OCI-LY7 (cell line): ENCODE measurements around the gene CHAMP1. TPM values are rescaled to one million over a fixed set of nuclear protein-coding genes. Genes with fewer than 3 reads are reported as not detected.

Experiments
- BruUV-seq: library from RNA; stranded (reverse); fragments of 400-500 nt; replicated peaks from 2 replicates; lab custom pipeline; 2021; lab: Mats Ljungman, UMichigan
- CTCF ChIA-PET: fragments of 300-600 bp; sonication (Branson Sonifier 250); formaldehyde crosslinking; loops from one replicate; lab custom pipeline; 2022; ENCODE audit warnings: antibody characterized with exemption; ENCODE audit not compliant: unreplicated experiment; lab: Charles Lee
- POLR2A ChIA-PET: fragments of 300-600 bp; sonication (Branson Sonifier 250); formaldehyde crosslinking; loops from one replicate; lab custom pipeline; 2022; ENCODE audit warnings: antibody characterized with exemption; lab: Charles Lee
- DNase-seq: peaks from one replicate; pipeline ENCODE4 v3.0.0-alpha.2; 2015; ENCODE audit warnings: low spot score
- H2AFZ ChIP-seq: fragments of 200-600 bp; sonication (generic), shearing (Covaris generic); 2 replicates; pipeline ENCODE4 v1.6.1; 2014; ENCODE audit warnings: mild to moderate bottlenecking, antibody characterized with exemption, low read length, moderate library complexity
- H3K27ac ChIP-seq: fragments of 200-600 bp; sonication (generic); 2 replicates; pipeline ENCODE4 v1.5.1; 2014; ENCODE audit warnings: mixed run types, low read depth, mild to moderate bottlenecking, moderate library complexity, low read length, inconsistent platforms; ENCODE audit not compliant: poor library complexity, severe bottlenecking
- H3K36me3 ChIP-seq: fragments of 200-600 bp; sonication (generic); 2 replicates; pipeline ENCODE4 v1.6.1; 2014; ENCODE audit warnings: mild to moderate bottlenecking, antibody characterized with exemption, low read length, moderate library complexity, mixed read lengths; ENCODE audit not compliant: insufficient read depth
- H3K4me1 ChIP-seq: fragments of 200-600 bp; sonication (generic); 2 replicates; pipeline ENCODE4 v1.5.1; 2014; ENCODE audit warnings: mild to moderate bottlenecking, low read length; ENCODE audit not compliant: insufficient read depth, poor library complexity, severe bottlenecking
- H3K4me2 ChIP-seq: fragments of 200-600 bp; sonication (generic); 2 replicates; pipeline ENCODE4 v1.6.1; 2014; ENCODE audit warnings: mild to moderate bottlenecking, low read length
- H3K4me3 ChIP-seq: fragments of 200-600 bp; sonication (generic); 2 replicates; pipeline ENCODE4 v1.5.1; 2014; ENCODE audit warnings: mild to moderate bottlenecking, low read depth, low read length; ENCODE audit not compliant: poor library complexity, severe bottlenecking
- H3K79me2 ChIP-seq: fragments of 200-600 bp; sonication (generic); 2 replicates; pipeline ENCODE4 v1.6.1; 2016; ENCODE audit warnings: low read depth, mild to moderate bottlenecking, low read length, moderate library complexity, mixed read lengths; ENCODE audit not compliant: insufficient read depth
- H3K9me2 ChIP-seq: fragments of 200-600 bp; sonication (generic); 2 replicates; pipeline ENCODE4 v1.6.1; 2016; ENCODE audit warnings: mild to moderate bottlenecking, low read length, mixed read lengths; ENCODE audit not compliant: insufficient read depth
- H3K9me3 ChIP-seq: fragments of 200-600 bp; sonication (generic); 2 replicates; pipeline ENCODE4 v1.6.1; 2014; ENCODE audit warnings: mild to moderate bottlenecking, mixed run types, low read length, mixed read lengths
- H4K20me1 ChIP-seq: fragments of 200-600 bp; sonication (generic); 2 replicates; pipeline ENCODE4 v1.6.1; 2014; ENCODE audit warnings: mild to moderate bottlenecking, antibody characterized with exemption, low read length, moderate library complexity, mixed read lengths; ENCODE audit not compliant: insufficient read depth
- EZH2phosphoT487 ChIP-seq: fragments of 200-600 bp; sonication (generic); IDR thresholded peaks from 2 replicates; pipeline ENCODE4 v1.6.1; 2018; ENCODE audit warnings: low read depth, borderline replicate concordance, mild to moderate bottlenecking, mixed run types, antibody characterized with exemption, low read length, moderate library complexity, mixed read lengths
- intact Hi-C: fragments of 100-400 bp; cut with micrococcal nuclease; formaldehyde crosslinking; loops from one replicate; pipeline ENCODE4 v1.10.0; 2022; ENCODE audit not compliant: unreplicated experiment
- total RNA-seq, 2 experiments: library from RNA; depleted of rRNA in 1 of 2; stranded (reverse); fragments of >200 nt in 1 of 2; shearing (Covaris generic) in 1 of 2; gene quantifications; 2 replicates each; pipeline ENCODE4 v1.2.3, GENCODE V29; 2014 to 2022
- TF ChIP-seq, protein P1 (sequence below): fragments of 200-600 bp; sonication (generic); conservative IDR thresholded peaks from 2 replicates; pipeline ENCODE4 v1.5.1; 2014; ENCODE audit warnings: mild to moderate bottlenecking, antibody characterized with exemption, low read length, moderate library complexity, mixed read lengths

The CHAMP1 gene
- total RNA-seq, 2 experiments from 2014 or later, result 13.6 to 37.9 TPM

DNA sequence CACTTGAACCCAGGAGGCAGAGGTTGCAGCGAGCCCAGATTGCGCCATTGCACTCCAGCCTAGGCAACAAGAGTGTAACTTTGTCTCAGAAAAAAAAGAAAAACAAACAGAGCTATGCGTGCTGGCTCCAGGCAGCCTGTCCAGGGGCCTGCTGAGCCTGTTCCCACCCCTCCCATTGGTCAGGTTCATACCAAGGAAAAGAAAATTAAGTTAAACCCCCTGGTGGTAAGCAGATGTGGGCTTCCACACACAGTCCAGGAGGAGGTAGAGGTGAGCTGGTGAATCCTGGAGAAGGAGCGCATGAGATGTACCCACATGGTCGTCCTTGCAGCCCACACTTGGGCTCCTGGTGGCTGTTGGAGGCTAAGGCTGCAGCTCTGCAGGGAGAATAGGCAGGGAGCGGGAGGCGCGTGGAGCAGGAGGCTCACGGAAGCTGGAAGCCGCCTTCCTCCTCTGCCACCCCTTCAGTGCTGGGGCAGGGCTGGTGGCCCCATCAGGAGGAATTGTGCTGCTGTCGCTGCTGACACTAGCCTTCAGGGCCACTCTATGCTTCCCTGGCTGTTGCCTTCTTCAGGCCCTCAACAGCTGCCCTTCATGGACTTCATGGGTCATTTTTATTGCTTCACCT, 10.5 kb upstream of the CHAMP1 start:
- Histone ChIP-seq H3K9me3 (no peaks in the 10 kb centered on the region), H3K9me2 (no peaks in the 10 kb centered on the region), H3K27ac (no peak overlapping the region), H3K4me3 (no peak overlapping the region), H3K36me3 (peaks cover 40% of the 10 kb centered on the region), H3K79me2 (no peaks in the 10 kb centered on the region), H3K4me1 (no peaks in the 10 kb centered on the region), H4K20me1 (no peaks in the 10 kb centered on the region), H2AFZ (no peak overlapping the region), H3K4me2 (no peak overlapping the region)
- intact Hi-C loops, result no loop called here
- CTCF ChIA-PET, result no interaction called here
- DNase-seq, result no peak
- TF ChIP-seq EZH2phosphoT487, result no peak
- TF ChIP-seq, protein P1, sequence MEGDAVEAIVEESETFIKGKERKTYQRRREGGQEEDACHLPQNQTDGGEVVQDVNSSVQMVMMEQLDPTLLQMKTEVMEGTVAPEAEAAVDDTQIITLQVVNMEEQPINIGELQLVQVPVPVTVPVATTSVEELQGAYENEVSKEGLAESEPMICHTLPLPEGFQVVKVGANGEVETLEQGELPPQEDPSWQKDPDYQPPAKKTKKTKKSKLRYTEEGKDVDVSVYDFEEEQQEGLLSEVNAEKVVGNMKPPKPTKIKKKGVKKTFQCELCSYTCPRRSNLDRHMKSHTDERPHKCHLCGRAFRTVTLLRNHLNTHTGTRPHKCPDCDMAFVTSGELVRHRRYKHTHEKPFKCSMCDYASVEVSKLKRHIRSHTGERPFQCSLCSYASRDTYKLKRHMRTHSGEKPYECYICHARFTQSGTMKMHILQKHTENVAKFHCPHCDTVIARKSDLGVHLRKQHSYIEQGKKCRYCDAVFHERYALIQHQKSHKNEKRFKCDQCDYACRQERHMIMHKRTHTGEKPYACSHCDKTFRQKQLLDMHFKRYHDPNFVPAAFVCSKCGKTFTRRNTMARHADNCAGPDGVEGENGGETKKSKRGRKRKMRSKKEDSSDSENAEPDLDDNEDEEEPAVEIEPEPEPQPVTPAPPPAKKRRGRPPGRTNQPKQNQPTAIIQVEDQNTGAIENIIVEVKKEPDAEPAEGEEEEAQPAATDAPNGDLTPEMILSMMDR, result no peak
- POLR2A ChIA-PET, result no interaction called here
- no TSS peak for BruUV-seq

DNA sequence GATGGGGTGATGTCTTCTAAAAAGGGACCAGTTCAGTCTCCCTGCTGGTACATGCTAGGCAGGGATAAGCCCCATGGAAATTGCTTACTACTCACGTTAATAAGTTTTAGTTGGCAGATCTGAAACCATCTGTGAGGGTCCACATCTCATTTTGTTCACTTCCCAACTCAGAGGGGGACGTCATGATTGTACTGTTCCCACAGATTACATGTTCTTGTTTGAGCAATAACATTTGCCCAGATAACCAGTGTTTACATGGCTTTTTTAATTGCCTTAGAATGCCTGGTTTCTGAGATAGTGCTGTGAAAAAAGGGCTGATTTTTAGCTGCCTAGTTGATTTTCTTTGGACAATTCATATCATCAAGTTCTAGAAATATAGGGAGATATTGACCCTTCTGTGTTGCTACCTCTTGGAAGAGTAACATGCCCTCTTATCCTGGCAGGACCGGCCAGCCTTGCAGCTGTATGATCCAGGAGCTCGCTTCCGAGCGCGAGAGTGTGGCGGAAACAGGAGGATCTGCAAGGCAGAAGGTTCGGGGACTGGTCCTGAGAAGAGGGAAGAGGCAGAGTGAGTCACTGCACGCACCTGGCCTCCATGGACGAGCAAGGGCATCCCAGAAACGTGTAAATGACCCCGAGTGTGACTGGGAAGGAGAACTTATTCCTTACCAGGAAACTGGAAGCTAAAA, 9.8 kb upstream of the CHAMP1 start:
- DNase-seq, result no peak
- Histone ChIP-seq H3K9me3 (no peaks in the 10 kb centered on the region), H3K36me3 (peaks cover 33% of the 10 kb centered on the region), H4K20me1 (no peaks in the 10 kb centered on the region), H3K27ac (no peak overlapping the region), H3K9me2 (no peaks in the 10 kb centered on the region), H3K4me3 (no peak overlapping the region), H2AFZ (no peak overlapping the region), H3K79me2 (no peaks in the 10 kb centered on the region), H3K4me2 (no peak overlapping the region), H3K4me1 (no peaks in the 10 kb centered on the region)
- POLR2A ChIA-PET, result no interaction called here
- BruUV-seq, result no TSS peak
- intact Hi-C loops, result no loop called here
- TF ChIP-seq EZH2phosphoT487, result no peak
- TF ChIP-seq, protein P1, result no peak
- CTCF ChIA-PET, result no interaction called here

DNA sequence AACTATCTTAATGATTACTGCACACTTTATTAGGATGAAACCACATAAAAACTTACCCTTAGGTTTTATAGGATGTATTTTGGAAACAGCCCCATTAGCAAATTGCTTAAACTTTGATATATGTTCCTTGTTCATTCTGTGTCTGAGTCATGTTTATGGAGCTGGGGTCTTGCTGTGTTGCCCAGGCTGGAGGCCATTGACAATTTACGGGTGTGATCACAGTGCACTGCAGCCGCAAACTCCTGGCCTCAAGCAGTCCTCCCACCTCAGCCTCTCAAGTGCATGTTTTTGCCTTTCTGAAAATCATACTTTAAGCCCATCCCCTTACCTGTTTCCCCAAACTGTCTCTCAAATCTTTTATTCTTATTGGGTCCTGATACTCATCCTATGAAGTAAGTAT, 5.2 kb upstream of the CHAMP1 start:
- H3K9me3 ChIP-seq, result no peaks in the 10 kb centered on the region
- no peak overlapping the region for H3K4me2 ChIP-seq
- CTCF ChIA-PET, result no interaction called here
- H3K4me3 ChIP-seq, result no peak overlapping the region
- H3K4me1 ChIP-seq, result peaks cover 16% of the 10 kb centered on the region
- no peaks in the 10 kb centered on the region for H3K9me2 ChIP-seq
- no peak overlapping the region for H3K27ac ChIP-seq
- H3K79me2 ChIP-seq, result peaks cover 4% of the 10 kb centered on the region; the same call in 1 of the 2 replicates
- intact Hi-C loops, result no loop called here
- H2AFZ ChIP-seq, result no peak overlapping the region
- no TSS peak for BruUV-seq
- no peak for TF ChIP-seq EZH2phosphoT487
- TF ChIP-seq, protein P1, result no peak
- peaks cover 22% of the 10 kb centered on the region for H3K36me3 ChIP-seq
- no peak for DNase-seq
- POLR2A ChIA-PET, result no interaction called here
- no peaks in the 10 kb centered on the region for H4K20me1 ChIP-seq
